BLaER1 treated with 17β-estradiol and CSF1 and Interleukin-3, amounts not matched to agents 10 nM and 100 nM (cell line): Measurements from ENCODE around the gene SLC13A3.
A peak's percentile ranks its signal among the peaks of the same experiment; 100 is the strongest.

Source experiments
- H3K27ac ChIP-seq, 11 experiments: shearing (Covaris generic); formaldehyde crosslinking; 2 replicates each; pipeline ENCODE4 v1.8.1; 2022
- H3K27me3 ChIP-seq, 11 experiments: shearing (Covaris generic); formaldehyde crosslinking; 2 replicates each; pipeline ENCODE4 v1.8.1; 2022
- H3K36me3 ChIP-seq, 11 experiments: shearing (Covaris generic); formaldehyde crosslinking; 2 replicates each; pipeline ENCODE4 v1.8.1; 2022
- H3K4me1 ChIP-seq, 10 experiments: shearing (Covaris generic); formaldehyde crosslinking; 2 replicates each; pipeline ENCODE4 v1.8.1; 2022
- H3K4me2 ChIP-seq, 11 experiments: shearing (Covaris generic); formaldehyde crosslinking; 2 replicates each; pipeline ENCODE4 v1.8.1; 2022
- H3K4me3 ChIP-seq, 10 experiments: shearing (Covaris generic); formaldehyde crosslinking; 2 replicates each; pipeline ENCODE4 v1.8.1; 2022
- H3K9ac ChIP-seq, 11 experiments: shearing (Covaris generic); formaldehyde crosslinking; 2 replicates each; pipeline ENCODE4 v1.8.1; 2022
- H3K9me3 ChIP-seq, 11 experiments: shearing (Covaris generic); formaldehyde crosslinking; replicated peaks in 1 of 11; 2 replicates each; pipeline ENCODE4 v1.8.1; 2022
- H4K20me1 ChIP-seq, 11 experiments: shearing (Covaris generic); formaldehyde crosslinking; 2 replicates each; pipeline ENCODE4 v1.8.1; 2022
- Cebpa-rat ChIP-seq, 11 experiments: shearing (Covaris generic); IDR thresholded peaks; 2 replicates each; pipeline ENCODE4 v1.8.1; 2022

The SLC13A3 gene, protein sequence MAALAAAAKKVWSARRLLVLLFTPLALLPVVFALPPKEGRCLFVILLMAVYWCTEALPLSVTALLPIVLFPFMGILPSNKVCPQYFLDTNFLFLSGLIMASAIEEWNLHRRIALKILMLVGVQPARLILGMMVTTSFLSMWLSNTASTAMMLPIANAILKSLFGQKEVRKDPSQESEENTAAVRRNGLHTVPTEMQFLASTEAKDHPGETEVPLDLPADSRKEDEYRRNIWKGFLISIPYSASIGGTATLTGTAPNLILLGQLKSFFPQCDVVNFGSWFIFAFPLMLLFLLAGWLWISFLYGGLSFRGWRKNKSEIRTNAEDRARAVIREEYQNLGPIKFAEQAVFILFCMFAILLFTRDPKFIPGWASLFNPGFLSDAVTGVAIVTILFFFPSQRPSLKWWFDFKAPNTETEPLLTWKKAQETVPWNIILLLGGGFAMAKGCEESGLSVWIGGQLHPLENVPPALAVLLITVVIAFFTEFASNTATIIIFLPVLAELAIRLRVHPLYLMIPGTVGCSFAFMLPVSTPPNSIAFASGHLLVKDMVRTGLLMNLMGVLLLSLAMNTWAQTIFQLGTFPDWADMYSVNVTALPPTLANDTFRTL

DNA sequence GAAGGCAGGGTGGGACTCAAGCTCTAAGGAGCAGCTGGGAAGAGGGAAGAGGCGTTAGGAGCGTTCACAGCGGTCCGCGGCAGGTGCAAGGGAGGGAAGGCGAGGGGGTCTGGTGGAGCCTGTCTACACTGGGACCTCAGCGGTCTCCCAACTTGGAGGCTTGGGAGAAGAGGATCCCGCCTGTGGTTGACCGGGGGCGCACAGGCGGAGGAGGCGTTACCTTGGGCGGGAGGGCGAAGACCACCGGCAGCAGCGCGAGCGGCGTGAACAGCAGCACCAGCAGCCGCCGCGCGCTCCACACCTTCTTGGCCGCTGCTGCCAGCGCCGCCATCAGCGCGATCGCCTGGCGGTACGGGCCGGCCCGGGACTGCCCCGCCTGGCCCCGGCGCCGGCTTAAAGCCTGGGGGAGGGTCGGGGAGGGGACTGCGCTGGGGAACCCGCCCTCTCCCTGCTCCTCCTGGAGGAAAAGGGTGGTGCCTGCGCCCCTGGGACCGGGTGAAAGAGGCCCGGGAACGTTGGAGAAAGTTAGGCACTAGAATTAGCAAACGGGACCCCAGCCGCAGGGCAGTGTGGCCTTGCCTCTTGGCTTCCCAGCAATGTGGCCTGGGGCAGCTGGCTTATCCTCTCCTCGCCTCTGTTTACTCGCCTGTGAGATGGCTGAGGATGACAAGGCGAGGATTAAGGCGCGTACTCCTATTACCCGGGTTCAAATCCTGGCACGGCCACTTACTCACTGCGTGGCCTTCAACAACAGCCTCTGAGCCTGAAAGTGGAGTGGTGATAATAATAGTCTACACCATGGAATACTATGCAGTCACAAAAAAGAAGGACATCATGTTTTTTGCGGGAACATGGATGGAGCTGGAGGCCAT is at the start of gene SLC13A3:
TSS of gene SLC13A3 (minus strand) at position 369 of the 872 bp plus-strand sequence. CDS start at position 331, 38 bp downstream.
- Histone ChIP-seq H3K4me2 (no peak within 1 kb of the TSS), H3K9ac (no peak within 1 kb of the TSS), H3K4me1 (peaks cover 0 to 6% (median 0%) of the 10 kb centered on the region in 10 experiments; a peak in 2 of 20 replicates), H3K36me3 (no peaks in the 10 kb centered on the region), H3K27me3 (no peaks in the 10 kb centered on the region), H3K4me3 (no peak within 1 kb of the TSS), H3K27ac (no peak within 1 kb of the TSS), H3K9me3 (peaks cover 0 to 8% (median 0%) of the 10 kb centered on the region in 11 experiments; a peak in 1 of 22 replicates), H4K20me1 (no peaks in the 10 kb centered on the region)
- TF ChIP-seq Cebpa-rat (IDR thresholded peaks at IDR 0.05), result no peak

DNA sequence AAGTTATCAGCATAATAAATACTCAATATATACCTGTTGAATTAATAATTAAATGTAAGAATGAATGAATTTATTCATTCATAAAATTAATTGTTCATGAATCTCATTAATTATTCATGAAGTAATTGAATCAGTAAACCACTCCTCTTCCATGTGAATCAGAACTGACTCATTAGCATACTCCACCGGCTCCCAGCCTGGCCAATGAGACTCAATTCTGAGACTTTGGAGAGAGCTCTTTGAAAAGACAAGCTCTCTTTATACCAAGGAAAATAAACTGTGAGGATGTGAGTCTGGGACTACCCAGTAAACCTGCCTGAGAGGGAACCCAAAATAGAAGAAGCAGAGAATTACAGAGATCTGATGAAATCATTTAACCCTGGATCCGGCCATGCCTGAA is 49.8 kb upstream of the SLC13A3 start:
- H3K27me3 ChIP-seq, result no peaks in the 10 kb centered on the region
- H3K4me3 ChIP-seq, result no peak overlapping the region
- H3K27ac ChIP-seq, result no peak overlapping the region
- no peak overlapping the region for H3K9ac ChIP-seq
- H3K4me1 ChIP-seq, result peaks cover 12 to 28% (median 17%) of the 10 kb centered on the region in 10 experiments
- peaks cover 6 to 31% (median 19%) of the 10 kb centered on the region in 11 experiments; a peak in 21 of 22 replicates for H3K9me3 ChIP-seq
- no peaks in the 10 kb centered on the region for H4K20me1 ChIP-seq
- no peak for TF ChIP-seq Cebpa-rat (IDR thresholded peaks at IDR 0.05)
- no peak overlapping the region for H3K4me2 ChIP-seq
- no peaks in the 10 kb centered on the region for H3K36me3 ChIP-seq

DNA sequence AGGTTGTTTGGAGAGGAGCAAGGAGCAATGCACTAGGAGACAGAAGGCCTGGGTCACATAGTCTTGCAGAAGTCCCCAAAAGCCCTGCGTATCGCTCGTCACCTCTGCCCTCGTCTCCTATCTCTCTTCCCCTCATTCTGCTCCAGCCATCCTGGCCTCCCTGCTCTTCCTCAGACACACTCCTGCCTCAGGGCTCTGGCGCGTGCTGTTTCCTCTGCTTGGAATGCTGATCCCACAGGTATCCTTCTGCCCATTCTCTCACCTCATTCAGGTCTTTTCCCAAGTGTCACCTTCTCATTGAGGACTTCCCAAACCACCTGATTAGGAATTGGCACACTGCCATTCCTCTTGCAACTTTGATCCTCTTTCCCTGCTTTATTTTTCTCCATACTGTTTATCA is 49.2 kb upstream of the SLC13A3 start:
- peaks cover under 1 to 25% (median 13%) of the 10 kb centered on the region in 11 experiments; a peak in 16 of 22 replicates for H3K9me3 ChIP-seq
- H3K9ac ChIP-seq, result no peak overlapping the region
- no peak for TF ChIP-seq Cebpa-rat (IDR thresholded peaks at IDR 0.05)

DNA sequence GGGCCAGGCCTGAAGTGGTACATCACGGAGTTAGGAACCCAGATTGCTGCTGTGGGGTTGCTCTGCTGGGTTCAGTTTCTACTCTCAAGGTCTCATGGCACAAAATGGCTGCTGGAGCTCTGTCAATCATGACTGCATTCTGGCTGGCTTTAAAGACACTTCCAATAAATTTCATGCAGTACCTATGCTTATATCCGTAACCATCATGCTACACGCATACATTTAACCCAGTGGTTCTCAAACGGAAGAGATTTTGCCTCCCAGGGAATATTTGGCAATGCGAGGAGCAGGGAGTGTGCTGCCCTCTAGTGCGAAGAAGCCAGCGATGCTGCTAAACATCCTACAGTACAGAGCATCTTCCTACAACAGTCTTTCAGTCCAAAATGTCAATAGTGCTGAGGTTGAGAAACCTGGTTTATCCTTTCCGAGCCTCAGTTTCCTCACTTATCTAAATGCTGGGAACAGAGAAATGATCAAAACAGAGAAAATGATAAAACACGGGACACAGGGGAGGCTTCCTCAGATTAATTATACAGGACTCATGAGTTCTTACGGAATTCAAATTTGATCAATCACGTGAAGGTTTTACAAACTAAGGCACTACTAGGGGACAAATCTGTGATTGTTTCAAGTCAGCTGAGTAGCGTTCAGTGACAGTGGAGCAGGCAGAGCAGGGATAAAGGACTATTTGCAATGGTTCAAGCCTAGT is 48.5 kb upstream of the SLC13A3 start:
- TF ChIP-seq Cebpa-rat (IDR thresholded peaks at IDR 0.05), result no peak
- no peaks in the 10 kb centered on the region for H4K20me1 ChIP-seq
- H3K4me1 ChIP-seq, result peaks cover 20 to 40% (median 30%) of the 10 kb centered on the region in 10 experiments
- H3K9me3 ChIP-seq, result peaks cover 0 to 21% (median 10%) of the 10 kb centered on the region in 11 experiments; a peak in 11 of 22 replicates
- H3K27ac ChIP-seq, result no peak overlapping the region
- no peak overlapping the region for H3K9ac ChIP-seq
- no peak overlapping the region for H3K4me3 ChIP-seq
- no peak overlapping the region for H3K4me2 ChIP-seq
- H3K27me3 ChIP-seq, result no peaks in the 10 kb centered on the region
- H3K36me3 ChIP-seq, result no peaks in the 10 kb centered on the region

More for the DNA sequence above, 49.2 kb upstream of the SLC13A3 start:
- Histone ChIP-seq H3K4me3 (no peak overlapping the region), H3K4me2 (no peak overlapping the region), H3K36me3 (no peaks in the 10 kb centered on the region), H4K20me1 (no peaks in the 10 kb centered on the region), H3K4me1 (peaks cover 18 to 33% (median 23%) of the 10 kb centered on the region in 10 experiments), H3K27ac (no peak overlapping the region), H3K27me3 (no peaks in the 10 kb centered on the region)

DNA sequence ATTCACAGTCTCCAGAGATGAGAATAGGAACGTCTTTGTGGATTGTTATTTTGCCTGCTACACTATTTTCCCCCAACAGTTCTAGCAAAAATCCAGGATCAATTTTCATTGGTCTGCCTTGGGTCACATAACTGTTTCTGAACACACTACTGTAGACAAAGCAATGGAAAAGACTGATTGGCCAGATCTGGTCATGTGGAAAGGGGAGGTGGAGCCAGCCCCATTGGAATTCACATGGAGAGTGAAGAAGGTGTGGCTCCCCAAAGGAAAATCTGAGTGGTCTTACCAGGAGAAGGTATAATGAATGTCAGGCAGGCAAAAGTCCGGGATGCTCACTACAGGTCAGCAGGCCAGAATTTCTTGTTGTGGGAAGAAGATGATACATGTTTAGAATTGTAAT is 47.5 kb upstream of the SLC13A3 start:
- Histone ChIP-seq H3K9me3 (peaks cover 0 to 21% (median 10%) of the 10 kb centered on the region in 11 experiments; a peak in 11 of 22 replicates), H3K9ac (no peak overlapping the region), H3K36me3 (no peaks in the 10 kb centered on the region), H3K4me2 (no peak overlapping the region), H3K4me1 (peaks cover 27 to 49% (median 38%) of the 10 kb centered on the region in 10 experiments), H3K27ac (no peak overlapping the region), H3K27me3 (no peaks in the 10 kb centered on the region), H4K20me1 (no peaks in the 10 kb centered on the region), H3K4me3 (no peak overlapping the region)
- no peak for TF ChIP-seq Cebpa-rat (IDR thresholded peaks at IDR 0.05)

DNA sequence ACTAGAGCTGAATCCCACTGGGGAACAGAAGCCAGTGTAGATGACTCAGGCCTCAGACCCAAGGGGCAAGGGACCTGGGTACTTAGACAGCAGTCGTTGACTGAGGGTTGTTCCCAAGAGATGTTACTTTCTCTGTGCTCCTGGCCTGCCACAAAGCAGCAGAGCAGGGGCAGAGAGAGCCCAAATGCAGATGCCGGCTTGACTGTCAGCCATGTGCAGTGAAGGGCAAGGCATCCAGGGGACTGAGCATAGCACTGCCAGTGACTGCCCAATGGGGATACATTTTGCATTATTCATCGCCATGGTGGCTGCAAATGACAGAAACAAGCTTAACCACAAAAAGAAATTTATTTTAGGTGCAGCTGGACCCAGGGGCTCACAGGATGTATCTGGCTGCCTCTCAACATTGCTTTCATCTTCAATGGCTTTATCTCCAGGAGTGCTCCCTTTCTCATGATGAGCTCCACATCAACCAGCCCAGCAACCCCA is 45.6 kb upstream of the SLC13A3 start:
- Histone ChIP-seq H3K4me2 (peak overlapping the region; percentile 24 to 80 (median 72)), H3K4me1 (peaks cover 29 to 49% (median 38%) of the 10 kb centered on the region in 10 experiments), H3K27ac (peak overlapping the region in 9 of 11 experiments; percentile 20 to 74 (median 60); a peak in 16 of 22 replicates), H4K20me1 (no peaks in the 10 kb centered on the region), H3K9ac (peak overlapping the region in 6 of 11 experiments; percentile 24 to 70 (median 42); a peak in 10 of 22 replicates), H3K27me3 (no peaks in the 10 kb centered on the region), H3K4me3 (no peak overlapping the region), H3K36me3 (no peaks in the 10 kb centered on the region), H3K9me3 (peaks cover 0 to 31% (median 12%) of the 10 kb centered on the region in 11 experiments; a peak in 12 of 22 replicates)
- 0 out of 22 replicates have a peak, but pooled peaks of 1 of the 11 experiments have one; percentile 12 for TF ChIP-seq Cebpa-rat (IDR thresholded peaks at IDR 0.05)

DNA sequence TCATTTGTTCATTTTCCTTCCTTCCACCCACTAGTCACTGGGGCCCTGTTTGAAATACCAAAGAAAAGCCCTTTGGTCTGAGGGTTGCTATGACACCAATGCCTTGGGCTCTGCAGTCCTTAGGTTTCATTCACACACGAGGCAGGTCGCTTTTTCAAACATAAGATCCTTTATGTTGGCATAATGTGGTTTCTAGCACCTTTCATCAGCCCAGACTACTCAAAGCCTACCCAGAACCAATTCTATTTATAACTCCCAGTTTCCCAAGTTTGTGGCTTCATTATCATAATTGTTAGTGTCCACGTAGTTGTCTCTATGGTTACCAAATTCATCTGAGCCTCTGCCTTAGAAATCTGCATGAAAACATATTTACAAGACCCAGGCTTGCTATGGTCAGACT is 44.6 kb upstream of the SLC13A3 start:
- Histone ChIP-seq H3K27ac (peak overlapping the region in 10 of 11 experiments; percentile 20 to 74 (median 55); a peak in 17 of 22 replicates), H3K36me3 (no peaks in the 10 kb centered on the region), H4K20me1 (no peaks in the 10 kb centered on the region), H3K4me3 (no peak overlapping the region), H3K4me2 (peak overlapping the region; percentile 43 to 80 (median 72)), H3K4me1 (peaks cover 29 to 49% (median 38%) of the 10 kb centered on the region in 10 experiments), H3K27me3 (no peaks in the 10 kb centered on the region), H3K9me3 (peaks cover 0 to 32% (median 12%) of the 10 kb centered on the region in 11 experiments; a peak in 12 of 22 replicates), H3K9ac (peak overlapping the region in 5 of 11 experiments; percentile 25 to 70 (median 52); a peak in 7 of 22 replicates)
- TF ChIP-seq Cebpa-rat (IDR thresholded peaks at IDR 0.05), result no peak

DNA sequence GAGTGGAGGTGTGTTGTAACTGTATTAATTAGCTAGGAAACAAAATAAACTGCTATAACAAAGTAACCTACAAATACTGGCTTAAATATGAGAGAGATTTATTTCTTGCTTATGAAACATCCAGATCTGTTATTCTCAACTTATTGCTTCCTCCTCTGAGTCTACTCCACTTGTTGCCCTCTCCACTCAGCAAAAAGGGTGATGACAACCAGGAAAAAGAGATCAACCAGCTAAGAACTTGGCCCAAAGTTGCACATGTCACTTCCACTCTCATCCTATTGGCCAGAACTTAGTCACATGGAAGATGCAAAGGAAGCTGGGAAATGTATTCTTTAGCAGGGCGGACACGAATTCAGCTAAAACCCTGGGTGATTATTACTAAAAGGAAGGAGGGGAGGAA is 43.2 kb upstream of the SLC13A3 start:
- Histone ChIP-seq H3K27ac (peak overlapping the region in 10 of 11 experiments; percentile 3 to 52 (median 36); a peak in 14 of 22 replicates), H3K9ac (peak overlapping the region in 1 of 11 experiments; percentile 15; a peak in 1 of 22 replicates), H3K27me3 (no peaks in the 10 kb centered on the region), H3K4me3 (no peak overlapping the region), H3K9me3 (peaks cover 0 to 29% (median 10%) of the 10 kb centered on the region in 11 experiments; a peak in 12 of 22 replicates), H3K36me3 (no peaks in the 10 kb centered on the region), H3K4me1 (peaks cover 34 to 53% (median 43%) of the 10 kb centered on the region in 10 experiments), H4K20me1 (no peaks in the 10 kb centered on the region), H3K4me2 (peak overlapping the region in 10 of 11 experiments; percentile 15 to 80 (median 42); a peak in 16 of 22 replicates)
- no peak for TF ChIP-seq Cebpa-rat (IDR thresholded peaks at IDR 0.05)
